ENCODE measurements around the gene C1orf56. TPM values are rescaled to one million over a fixed set of nuclear protein-coding genes. Genes with fewer than 3 reads are reported as not detected.

C1orf56 gene
- total RNA-seq, 1 donor from 2014 or later: 1.4 TPM

GRCh38 chr1:151026460-151026859, 21.1 kb upstream of the C1orf56 start:
- no peak for DNase-seq

GRCh38 chr1:151032164-151032563, 15.4 kb upstream of the C1orf56 start:
- DNase-seq: no peak

GRCh38 chr1:151035167-151035566, 12.4 kb upstream of the C1orf56 start:
- DNase-seq: no peak

GRCh38 chr1:151036356-151036755, 11.2 kb upstream of the C1orf56 start, which contains the start of gene BNIPL:
Gene BNIPL (plus strand): TSS chr1:151036586. CDS start chr1:151036726, 140 bp downstream.
- no peak for DNase-seq

GRCh38 chr1:151037032-151037431, 10.5 kb upstream of the C1orf56 start:
- DNase-seq: no peak

- DNase-seq: no peak
Observed at GRCh38 chr1:151039521-151039920, 8.0 kb upstream of the C1orf56 start.

GRCh38 chr1:151043163-151043562, 4.4 kb upstream of the C1orf56 start:
- no peak for DNase-seq

GRCh38 chr1:151047925-151048644, 534 bp downstream of the C1orf56 start:
- peak; percentile 86 for DNase-seq

GRCh38 chr1:151048645-151049032, 1.1 kb downstream of the C1orf56 start:
- DNase-seq: no peak

- no peak for DNase-seq
Observed at GRCh38 chr1:151049458-151049857, 1.9 kb downstream of the C1orf56 start.

GRCh38 chr1:151050051-151050688, 2.6 kb downstream of the C1orf56 start:
- no peak for DNase-seq

- DNase-seq: no peak
Observed at GRCh38 chr1:151051356-151052009, 3.9 kb downstream of the C1orf56 start.

- no peak for DNase-seq
Observed at GRCh38 chr1:151054971-151055547, 7.5 kb downstream of the C1orf56 start.

GRCh38 chr1:151055581-151055980, 8.0 kb downstream of the C1orf56 start:
- DNase-seq: no peak

- no peak for DNase-seq
Observed at GRCh38 chr1:151056149-151056548, 8.6 kb downstream of the C1orf56 start.

- DNase-seq: peak; percentile 31
Observed at GRCh38 chr1:151058692-151059091, 11.1 kb downstream of the C1orf56 start.

GRCh38 chr1:151059109-151060006, 11.8 kb downstream of the C1orf56 start, which contains the start of gene CDC42SE1:
Gene CDC42SE1 (minus strand): TSS chr1:151059622. CDS start chr1:151055730, 3,892 bp downstream.
- peak; percentile 91 for DNase-seq

GRCh38 chr1:151060007-151060656, 12.6 kb downstream of the C1orf56 start, which contains the start of gene MLLT11:
Gene MLLT11 (plus strand): TSS chr1:151060397. CDS start chr1:151067225, 6,828 bp downstream.
- DNase-seq: peak; percentile 63

- peak; percentile 24 for DNase-seq
Observed at GRCh38 chr1:151060657-151061421, 13.3 kb downstream of the C1orf56 start.

GRCh38 chr1:151061704-151062103, 14.2 kb downstream of the C1orf56 start:
- no peak for DNase-seq

All from dermis blood vessel endothelial cell (primary cell).